Neuronal stem cell (in vitro differentiated cells): Measurements from ENCODE around the gene CMKLR1.

ENCODE experiments used
- DNase-seq: peaks from one replicate; pipeline ENCODE4 v3.0.0-alpha.2; 2013; ENCODE audit warnings: low spot score
- H2AFZ ChIP-seq: one replicate; pipeline ENCODE4 v1.6.1; 2013; ENCODE audit warnings: mild to moderate bottlenecking, low read length, inconsistent platforms
- H2AK5ac ChIP-seq: 2 replicates; pipeline ENCODE4 v1.6.1; 2013; ENCODE audit warnings: low read depth, mild to moderate bottlenecking, inconsistent platforms, low read length, moderate library complexity, mixed read lengths
- H2BK120ac ChIP-seq: 2 replicates; pipeline ENCODE4 v1.6.1; 2013; ENCODE audit warnings: low read depth, mild to moderate bottlenecking, inconsistent platforms, low read length, moderate library complexity, mixed read lengths
- H2BK12ac ChIP-seq: one replicate; pipeline ENCODE4 v1.6.1; 2013; ENCODE audit warnings: low read length, inconsistent platforms
- H2BK15ac ChIP-seq: 2 replicates; pipeline ENCODE4 v1.6.1; 2013; ENCODE audit warnings: mild to moderate bottlenecking, low read length, inconsistent platforms, mixed read lengths
- H2BK5ac ChIP-seq: one replicate; pipeline ENCODE4 v1.6.1; 2013; ENCODE audit warnings: inconsistent platforms, mild to moderate bottlenecking, low read length, moderate library complexity
- H3K14ac ChIP-seq: one replicate; pipeline ENCODE4 v1.6.1; 2013; ENCODE audit warnings: low read length, inconsistent platforms
- H3K18ac ChIP-seq: 2 replicates; pipeline ENCODE4 v1.6.1; 2013; ENCODE audit warnings: low read length, inconsistent platforms
- H3K23ac ChIP-seq: 2 replicates; pipeline ENCODE4 v1.6.1; 2013; ENCODE audit warnings: low read depth, mild to moderate bottlenecking, mixed read lengths, low read length, inconsistent platforms; ENCODE audit not compliant: poor library complexity
- H3K27ac ChIP-seq: replicated peaks from 3 replicates; pipeline ENCODE4 v1.5.1; 2013; ENCODE audit warnings: low read length, inconsistent platforms
- H3K27me3 ChIP-seq, 3 experiments: 2 replicates each; pipeline ENCODE4 v1.6.1; 2013; ENCODE audit warnings: low read length in 3 of 3, mild to moderate bottlenecking in 2 of 3, inconsistent platforms in 1 of 3, low read depth in 1 of 3, mixed read lengths in 1 of 3, moderate library complexity in 1 of 3; ENCODE audit not compliant: control insufficient read depth in 3 of 3, insufficient read depth in 3 of 3
- H3K36me3 ChIP-seq, 2 donors: replicated peaks in 1 of 2; 2 replicates each; pipeline ENCODE4 v1.6.1; 2013; ENCODE audit warnings: low read length in 2 of 2; ENCODE audit not compliant: control insufficient read depth in 2 of 2, insufficient read depth in 2 of 2
- H3K4ac ChIP-seq: 2 replicates; pipeline ENCODE4 v1.6.1; 2013; ENCODE audit warnings: inconsistent platforms, mild to moderate bottlenecking, low read length, moderate library complexity
- H3K4me1 ChIP-seq, 2 donors: 1 replicate in 1 of 2; 2 replicates in 1 of 2; pipeline ENCODE4 v1.6.1; 2013; ENCODE audit warnings: low read length in 2 of 2, low read depth in 1 of 2; ENCODE audit not compliant: control insufficient read depth in 2 of 2, insufficient read depth in 1 of 2
- H3K4me2 ChIP-seq: one replicate; pipeline ENCODE4 v1.6.1; 2013; ENCODE audit warnings: mild to moderate bottlenecking, low read length, inconsistent platforms; ENCODE audit not compliant: insufficient read depth, poor library complexity, severe bottlenecking
- H3K4me3 ChIP-seq, 2 donors: 2 replicates each; pipeline ENCODE4 v1.5.1; 2013; ENCODE audit warnings: low read length in 2 of 2, mild to moderate bottlenecking in 2 of 2, inconsistent platforms in 1 of 2, moderate library complexity in 1 of 2
- H3K79me1 ChIP-seq: one replicate; pipeline ENCODE4 v1.6.1; 2013; ENCODE audit warnings: low read depth, mild to moderate bottlenecking, inconsistent platforms, low read length, moderate library complexity
- H3K9ac ChIP-seq: one replicate; pipeline ENCODE4 v1.6.1; 2013; ENCODE audit warnings: mild to moderate bottlenecking, low read depth, low read length, inconsistent platforms; ENCODE audit not compliant: poor library complexity
- H3K9me3 ChIP-seq, 2 donors: replicated peaks in 1 of 2; 2 replicates each; pipeline versions ENCODE3 to v1.6.1; 2013; ENCODE audit warnings: low read length in 2 of 2, mild to moderate bottlenecking in 2 of 2, inconsistent platforms in 1 of 2, low read depth in 1 of 2, mixed read lengths in 1 of 2, moderate library complexity in 1 of 2; ENCODE audit not compliant: control insufficient read depth in 2 of 2, insufficient read depth in 1 of 2
- H4K8ac ChIP-seq: one replicate; pipeline ENCODE4 v1.6.1; 2013; ENCODE audit warnings: low read depth, mild to moderate bottlenecking, inconsistent platforms, low read length, moderate library complexity
- H4K91ac ChIP-seq: one replicate; pipeline ENCODE4 v1.6.1; 2013; ENCODE audit warnings: low read length, low read depth, mild to moderate bottlenecking, inconsistent platforms; ENCODE audit not compliant: poor library complexity
- WGBS, 2 donors: extraction: QIAGEN DNeasy Blood & Tissue Kit; methylation state at CpG; one replicate each; pipeline ENCODE4 v1.1.7; 2013; ENCODE audit warnings: missing lambda C conversion rate in 2 of 2, mixed read lengths in 1 of 2; ENCODE audit not compliant: insufficient read length in 2 of 2, insufficient replicate concordance in 1 of 2; ENCODE audit errors: extremely low coverage in 2 of 2; 5-methylcytosine and 5-hydroxymethylcytosine counted together

The CMKLR1 gene

DNA sequence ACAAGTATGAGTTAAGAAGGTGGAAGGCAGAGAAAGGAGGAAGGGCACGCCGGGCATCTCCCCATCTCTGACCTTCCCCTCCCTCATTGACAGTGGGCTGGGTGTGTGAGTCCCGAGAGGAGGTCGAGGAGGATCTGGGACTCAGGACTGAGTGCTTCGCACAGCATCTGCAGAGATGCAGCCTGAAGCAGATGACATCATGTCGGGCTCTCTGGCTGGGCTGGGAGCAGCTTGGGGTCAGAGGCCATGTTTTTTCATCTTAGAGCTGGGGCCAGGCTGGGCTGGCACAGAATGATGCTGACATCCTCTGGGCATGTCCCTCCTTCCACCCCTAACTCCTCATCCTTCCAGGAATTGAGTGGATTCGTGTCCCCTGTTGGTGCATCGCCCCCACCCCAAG, 43.5 kb downstream of the CMKLR1 start:
- Histone ChIP-seq H3K79me1 (no peaks in the 10 kb centered on the region), H2AFZ (no peak overlapping the region), H3K27me3 (peaks cover 0 to 14% (median 0%) of the 10 kb centered on the region in 3 experiments), H2BK120ac (no peak overlapping the region), H3K36me3 (no peaks in the 10 kb centered on the region), H2BK5ac (no peak overlapping the region), H4K8ac (no peak overlapping the region), H3K4me1 (peaks cover 0 to 7% of the 10 kb centered on the region in 2 donors), H3K9me3 (no peaks in the 10 kb centered on the region), H3K18ac (peak overlapping the region; percentile 33), H4K91ac (no peak overlapping the region), H3K14ac (peak overlapping the region; percentile 9), H3K4me2 (no peak overlapping the region), H3K27ac (no peak overlapping the region), H2BK15ac (no peak overlapping the region), H2AK5ac (no peak overlapping the region), H2BK12ac (peak overlapping the region; percentile 16), H3K4ac (no peak overlapping the region), H3K9ac (no peak overlapping the region), H3K23ac (peak overlapping the region; percentile 9), H3K4me3 (no peak overlapping the region)
- no peak for DNase-seq
- no CpG with 5 or more reads among the region's 8 CpGs for WGBS, 2 donors

DNA sequence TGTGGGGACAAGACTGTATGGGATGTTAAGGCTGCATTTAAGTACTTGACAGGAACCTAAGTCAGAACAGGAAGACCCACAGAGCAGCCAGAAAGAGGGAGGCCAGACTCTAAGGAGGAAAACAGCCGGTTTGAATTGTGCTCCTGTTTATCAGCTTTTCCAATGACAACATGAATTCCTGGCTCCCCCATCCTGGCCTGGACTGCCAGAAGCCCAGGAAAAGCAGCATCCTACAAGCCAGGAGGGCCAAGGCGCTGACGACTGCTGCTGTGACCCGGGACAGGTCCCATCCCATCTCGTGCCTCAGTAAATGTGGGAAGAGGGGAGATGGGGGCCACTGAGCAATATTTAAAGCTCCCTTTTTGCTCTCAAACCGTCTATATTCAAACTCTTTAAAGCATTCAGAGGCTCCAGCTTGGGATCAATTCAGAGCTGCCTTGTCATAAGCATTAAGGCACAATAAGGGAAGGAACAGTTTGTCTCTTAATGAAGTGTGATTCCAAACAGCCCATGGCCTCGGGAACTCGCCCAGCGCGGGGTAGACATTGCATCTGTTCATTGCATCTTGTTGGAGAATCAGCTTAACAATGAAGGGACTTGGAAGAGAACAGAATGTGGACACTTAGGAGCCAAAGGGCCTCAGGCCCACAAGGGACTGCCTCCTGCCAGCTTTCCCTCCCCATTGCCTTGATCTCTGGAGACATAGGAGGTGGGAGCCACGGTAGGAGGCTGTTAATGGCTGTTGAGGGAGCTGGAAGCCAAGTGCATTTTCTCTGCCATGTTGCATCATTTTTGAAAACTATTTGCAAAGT, 49.6 kb downstream of the CMKLR1 start:
- H3K9ac ChIP-seq, result no peak overlapping the region
- H3K36me3 ChIP-seq, result no peaks in the 10 kb centered on the region
- H2BK5ac ChIP-seq, result no peak overlapping the region
- no peak overlapping the region for H4K91ac ChIP-seq
- no peaks in the 10 kb centered on the region for H3K9me3 ChIP-seq
- H3K14ac ChIP-seq, result no peak overlapping the region
- no peak overlapping the region for H4K8ac ChIP-seq
- no peak for DNase-seq
- no peak overlapping the region for H3K23ac ChIP-seq
- no peak overlapping the region for H2BK12ac ChIP-seq
- no peak overlapping the region for H3K27ac ChIP-seq
- H2AK5ac ChIP-seq, result no peak overlapping the region
- H3K4me1 ChIP-seq, result no peaks in the 10 kb centered on the region
- H3K79me1 ChIP-seq, result no peaks in the 10 kb centered on the region
- no peak overlapping the region for H3K4me3 ChIP-seq
- no peak overlapping the region for H3K18ac ChIP-seq
- no peak overlapping the region for H3K4ac ChIP-seq
- no peak overlapping the region for H2BK120ac ChIP-seq
- H3K4me2 ChIP-seq, result no peak overlapping the region
- peaks cover 0 to 13% (median 0%) of the 10 kb centered on the region in 3 experiments for H3K27me3 ChIP-seq
- H2BK15ac ChIP-seq, result no peak overlapping the region
- no peak overlapping the region for H2AFZ ChIP-seq
- no CpG with 5 or more reads among the region's 11 CpGs for WGBS, 2 donors

DNA sequence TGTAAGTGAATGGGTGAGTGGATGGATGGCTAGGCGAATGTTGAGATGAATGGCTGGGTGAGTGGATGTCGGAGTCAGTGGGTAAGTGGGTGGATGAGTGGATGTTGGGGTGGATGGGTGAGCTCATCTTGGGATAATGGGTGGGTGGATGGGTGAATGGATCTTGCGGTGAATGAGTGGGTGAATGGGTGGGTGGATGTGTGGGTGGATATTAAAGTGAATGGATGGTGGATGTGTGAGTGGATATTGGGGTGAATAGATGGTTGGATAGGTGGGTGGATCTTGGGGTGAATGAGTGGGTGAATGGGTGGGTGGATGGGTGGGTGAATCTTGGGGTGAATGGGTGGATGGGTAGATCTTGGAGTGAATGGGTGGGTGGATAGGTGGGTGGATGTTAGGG, 51.9 kb downstream of the CMKLR1 start:
- no peak overlapping the region for H2BK120ac ChIP-seq

DNA sequence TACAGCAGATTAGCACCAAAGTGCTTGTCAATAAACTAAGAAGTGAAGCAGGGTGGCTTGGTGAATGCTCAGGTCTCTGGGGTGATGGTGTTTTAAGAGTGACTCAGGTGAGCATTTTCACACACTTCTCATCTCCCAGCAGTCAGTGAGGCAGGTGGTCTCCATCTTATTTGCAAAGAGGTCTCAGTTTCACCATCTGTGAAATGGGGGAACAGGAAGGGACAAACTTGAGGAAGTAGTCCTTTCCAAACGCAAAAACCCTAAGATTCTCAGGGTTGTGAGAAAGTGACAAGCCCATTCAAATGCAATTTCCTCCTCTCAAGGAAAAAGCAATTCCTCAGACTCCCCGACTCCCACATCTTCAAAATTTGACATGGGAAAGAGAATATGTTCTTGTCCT, 54.1 kb downstream of the CMKLR1 start:
- Histone ChIP-seq H2BK15ac (no peak overlapping the region), H3K9me3 (no peaks in the 10 kb centered on the region), H3K27me3 (peaks cover 0 to 16% (median 0%) of the 10 kb centered on the region in 3 experiments), H3K18ac (no peak overlapping the region), H3K27ac (no peak overlapping the region), H4K91ac (no peak overlapping the region), H2BK5ac (no peak overlapping the region), H3K36me3 (no peaks in the 10 kb centered on the region), H3K79me1 (no peaks in the 10 kb centered on the region), H3K14ac (no peak overlapping the region), H2AFZ (no peak overlapping the region), H2BK12ac (no peak overlapping the region), H4K8ac (no peak overlapping the region), H3K23ac (no peak overlapping the region), H2BK120ac (no peak overlapping the region), H3K4ac (no peak overlapping the region), H3K4me1 (no peaks in the 10 kb centered on the region), H2AK5ac (no peak overlapping the region), H3K4me2 (no peak overlapping the region), H3K4me3 (no peak overlapping the region), H3K9ac (no peak overlapping the region)
- no CpG with 5 or more reads among the region's 2 CpGs for WGBS, 2 donors
- no peak for DNase-seq

More for the DNA sequence above, 51.9 kb downstream of the CMKLR1 start:
- Histone ChIP-seq H3K9me3 (no peaks in the 10 kb centered on the region), H3K79me1 (no peaks in the 10 kb centered on the region), H3K27me3 (peaks cover 0 to 16% (median 0%) of the 10 kb centered on the region in 3 experiments), H4K8ac (no peak overlapping the region), H2BK5ac (no peak overlapping the region), H2BK15ac (no peak overlapping the region), H3K4ac (no peak overlapping the region), H3K36me3 (no peaks in the 10 kb centered on the region), H3K27ac (no peak overlapping the region), H3K18ac (no peak overlapping the region), H3K9ac (no peak overlapping the region), H3K14ac (no peak overlapping the region), H3K4me2 (no peak overlapping the region), H4K91ac (no peak overlapping the region), H3K4me3 (no peak overlapping the region), H2BK12ac (no peak overlapping the region), H3K4me1 (no peaks in the 10 kb centered on the region), H2AK5ac (no peak overlapping the region), H3K23ac (no peak overlapping the region), H2AFZ (no peak overlapping the region)
- no peak for DNase-seq
- WGBS, 2 donors, result 100% methylated on average over 2 of the region's 3 CpGs; no CpG with 5 or more reads in 1 of the 2 donors
